Choroid plexus epithelial cell (primary cell): ENCODE measurements around the gene TRAF7.
A peak's percentile ranks its signal among the peaks of the same experiment; 100 is the strongest.
"Not testable (repeated sequence)": the region's sequence is repeated elsewhere in the genome, so short reads cannot be mapped to it uniquely, and the experiment has no call there.

Experiments used
- DNase-seq: peaks from one replicate; pipeline ENCODE4 v3.0.0-alpha.2; 2010; ENCODE audit warnings: low read depth
- H3K4me3 ChIP-seq: 2 replicates; pipeline ENCODE4 v1.5.1; 2011; ENCODE audit warnings: low read depth, mild to moderate bottlenecking, control low read depth, low read length, moderate library complexity
- CTCF ChIP-seq: conservative IDR thresholded peaks from 2 replicates; pipeline ENCODE4 v1.5.1; 2011; ENCODE audit warnings: low read depth, mild to moderate bottlenecking, control low read depth, inconsistent platforms, low read length, moderate library complexity

The TRAF7 gene

GRCh38 chr16:2155091-2155950 lies at the start of gene TRAF7:
Gene TRAF7 (plus strand): TSS chr16:2155782. CDS start chr16:2163921, 8,139 bp downstream.
- no peak for TF ChIP-seq CTCF
- peak within 1 kb of the TSS; percentile 97 for H3K4me3 ChIP-seq
- peak; percentile 100 for DNase-seq

- not testable (repeated sequence) for H3K4me3 ChIP-seq, DNase-seq
Observed at GRCh38 chr16:2106211-2106610, 49.4 kb upstream of the TRAF7 start.

GRCh38 chr16:2107121-2107790 lies 48.3 kb upstream of the TRAF7 start:
- DNase-seq, result peak; percentile 81
- TF ChIP-seq CTCF, result peak; percentile 5
- not testable (repeated sequence) for H3K4me3 ChIP-seq

- H3K4me3 ChIP-seq, DNase-seq: not testable (repeated sequence)
Observed at GRCh38 chr16:2107791-2108125, 47.8 kb upstream of the TRAF7 start.

GRCh38 chr16:2108446-2109270 lies 46.9 kb upstream of the TRAF7 start:
- H3K4me3 ChIP-seq, DNase-seq: not testable (repeated sequence)

GRCh38 chr16:2109271-2109580 lies 46.4 kb upstream of the TRAF7 start:
- H3K4me3 ChIP-seq, DNase-seq: not testable (repeated sequence)

- not testable (repeated sequence) for H3K4me3 ChIP-seq, DNase-seq
Observed at GRCh38 chr16:2109872-2110271, 45.7 kb upstream of the TRAF7 start.

- not testable (repeated sequence) for DNase-seq
Observed at GRCh38 chr16:2110332-2111008, 45.1 kb upstream of the TRAF7 start.

GRCh38 chr16:2111009-2111353 lies 44.6 kb upstream of the TRAF7 start:
- H3K4me3 ChIP-seq, DNase-seq: not testable (repeated sequence)

More at GRCh38 chr16:2110332-2111008, 45.1 kb upstream of the TRAF7 start:
- H3K4me3 ChIP-seq, result not testable (repeated sequence)

- not testable (repeated sequence) for DNase-seq, H3K4me3 ChIP-seq
Observed at GRCh38 chr16:2111412-2112335, 43.9 kb upstream of the TRAF7 start.

- DNase-seq, result not testable (repeated sequence)
Observed at GRCh38 chr16:2112539-2113106, 43.0 kb upstream of the TRAF7 start.

GRCh38 chr16:2114225-2114624 lies 41.4 kb upstream of the TRAF7 start:
- H3K4me3 ChIP-seq, DNase-seq: not testable (repeated sequence)

More at GRCh38 chr16:2112539-2113106, 43.0 kb upstream of the TRAF7 start:
- H3K4me3 ChIP-seq, result not testable (repeated sequence)

- not testable (repeated sequence) for DNase-seq, H3K4me3 ChIP-seq
Observed at GRCh38 chr16:2114885-2115590, 40.5 kb upstream of the TRAF7 start.
